Stomach (tissue), 4 donors: ENCODE results near the gene PROSER1.
"Not testable (repeated sequence)": the region's sequence is repeated elsewhere in the genome, so short reads cannot be mapped to it uniquely, and the experiment has no call there.

ENCODE experiments used
- CTCF ChIP-seq, 7 experiments: fragments of 450-650 bp in 4 of 7; fragments of 200-600 bp in 3 of 7; sonication (generic) in 3 of 7; IDR thresholded peaks; one replicate each; pipeline ENCODE4 v1.5.1; 2016 to 2019; ENCODE audit warnings: antibody characterized with exemption in 7 of 7, control low read depth in 2 of 7, mild to moderate bottlenecking in 1 of 7
- EP300 ChIP-seq: sonication (generic); formaldehyde crosslinking; IDR thresholded peaks from one replicate; pipeline ENCODE4 v1.6.1; 2017; ENCODE audit warnings: antibody characterized with exemption
- POLR2A ChIP-seq, 4 donors: fragments of 450-650 bp; IDR thresholded peaks; one replicate each; pipeline ENCODE4 v1.6.1; 2016; ENCODE audit warnings: antibody characterized with exemption in 4 of 4, control low read depth in 2 of 4, mild to moderate bottlenecking in 1 of 4, moderate library complexity in 1 of 4
- POLR2AphosphoS5 ChIP-seq, 3 donors: sonication (generic); formaldehyde crosslinking; IDR thresholded peaks; one replicate each; pipeline ENCODE4 v1.6.1; 2016; ENCODE audit warnings: antibody characterized with exemption in 3 of 3

- not testable (repeated sequence) for TF ChIP-seq CTCF (IDR thresholded peaks at IDR 0.05); POLR2A (IDR thresholded peaks at IDR 0.05); EP300; POLR2AphosphoS5 (IDR thresholded peaks at IDR 0.05)
Observed at GRCh38 chr13:39006371-39007111, 31.3 kb downstream of the PROSER1 start.
